B cell (primary cell): ENCODE measurements around the gene ZNF609. TPM values are rescaled to one million over a fixed set of nuclear protein-coding genes. Genes with fewer than 3 reads are reported as not detected.

Experiments used
- ATAC-seq: fragments of 200-7000 bp; cut with Tn5 transposase; one replicate; pipeline ENCODE4 v1.10.0; 2021; ENCODE audit warnings: low read depth, mild to moderate bottlenecking, moderate number of reproducible peaks, moderate library complexity
- CTCF ChIA-PET: fragments of 350-600 bp; sonication (Branson Sonifier 250); formaldehyde crosslinking; loops from one replicate; lab custom pipeline; 2021; ENCODE audit warnings: antibody characterized with exemption, inconsistent platforms; lab: Charles Lee
- POLR2A ChIA-PET: fragments of 350-600 bp; sonication (Branson Sonifier 250); formaldehyde crosslinking; loops from one replicate; lab custom pipeline; 2021; ENCODE audit warnings: antibody characterized with exemption; lab: Charles Lee
- DNase-seq: peaks from one replicate; pipeline ENCODE4 v3.0.0; 2013
- H2AFZ ChIP-seq: 2 replicates; pipeline ENCODE4 v1.6.1; 2012; ENCODE audit warnings: mild to moderate bottlenecking, low read depth, low read length; ENCODE audit not compliant: insufficient read depth, poor library complexity, severe bottlenecking
- H3K27ac ChIP-seq, 2 donors: 1 replicate in 1 of 2; 2 replicates in 1 of 2; pipeline ENCODE4 v1.5.1; 2012 to 2013; ENCODE audit warnings: low read length in 2 of 2, mild to moderate bottlenecking in 2 of 2, moderate library complexity in 1 of 2
- H3K27me3 ChIP-seq, 4 experiments: fragments of 200-600 bp in 1 of 4; sonication (generic) in 1 of 4; replicated peaks in 1 of 4; 1 replicate in 2 of 4; 2 replicates in 2 of 4; pipeline versions ENCODE4 v1.6.1 to v1.7.0; 2013 to 2016; ENCODE audit warnings: low read length in 3 of 4, mild to moderate bottlenecking in 2 of 4, mixed read lengths in 1 of 4, moderate library complexity in 1 of 4; ENCODE audit not compliant: insufficient read depth in 4 of 4, control insufficient read depth in 3 of 4; ENCODE audit errors: control extremely low read depth in 1 of 4
- H3K36me3 ChIP-seq, 2 experiments: replicated peaks in 1 of 2; 1 replicate in 1 of 2; 2 replicates in 1 of 2; pipeline versions ENCODE4 v1.6.1 to v1.7.1; 2013; ENCODE audit warnings: low read length in 1 of 2; ENCODE audit not compliant: insufficient read depth in 2 of 2, control insufficient read depth in 1 of 2; ENCODE audit errors: control extremely low read depth in 1 of 2, extremely low read depth in 1 of 2
- H3K4me1 ChIP-seq, 2 donors: fragments of 200-600 bp in 1 of 2; sonication (generic) in 1 of 2; 1 replicate in 1 of 2; 2 replicates in 1 of 2; pipeline versions ENCODE4 v1.5.1 to v1.6.1; 2013 to 2017; ENCODE audit warnings: low read length in 2 of 2; ENCODE audit not compliant: control insufficient read depth in 2 of 2, insufficient read depth in 2 of 2
- H3K4me2 ChIP-seq: replicated peaks from 2 replicates; pipeline ENCODE3; 2012; ENCODE audit warnings: mild to moderate bottlenecking, low read depth, low read length; ENCODE audit not compliant: poor library complexity, severe bottlenecking
- H3K4me3 ChIP-seq, 5 experiments: fragments of 200-600 bp in 1 of 5; sonication (generic) in 1 of 5; 1 replicate in 3 of 5; 2 replicates in 2 of 5; pipeline versions ENCODE4 v1.5.1 to v1.7.0; 2011 to 2016; ENCODE audit warnings: low read length in 4 of 5, mild to moderate bottlenecking in 4 of 5, low read depth in 2 of 5, control low read depth in 1 of 5, moderate library complexity in 1 of 5; ENCODE audit not compliant: insufficient read depth in 1 of 5; ENCODE audit errors: control extremely low read depth in 1 of 5, extremely low read depth in 1 of 5
- H3K79me2 ChIP-seq: fragments of 200-600 bp; sonication (generic); one replicate; pipeline ENCODE4 v1.6.0; 2016; ENCODE audit warnings: low read length; ENCODE audit not compliant: control insufficient read depth, insufficient read depth
- H3K9ac ChIP-seq: fragments of 200-600 bp; sonication (generic); 2 replicates; pipeline ENCODE4 v1.6.1; 2017; ENCODE audit warnings: mild to moderate bottlenecking, low read length, moderate library complexity
- H3K9me3 ChIP-seq, 3 donors: one replicate each; pipeline versions ENCODE4 v1.6.1 to v1.7.1; 2013; ENCODE audit warnings: low read length in 2 of 3; ENCODE audit not compliant: control insufficient read depth in 2 of 3, insufficient read depth in 1 of 3; ENCODE audit errors: control extremely low read depth in 1 of 3
- H4K20me1 ChIP-seq: 2 replicates; pipeline ENCODE4 v1.6.0; 2012; ENCODE audit warnings: mild to moderate bottlenecking, low read length; ENCODE audit not compliant: insufficient read depth, control insufficient read depth, poor library complexity, severe bottlenecking
- H3K27ac Mint-ChIP-seq: one replicate; pipeline ENCODE4 v1.8.0; 2021; ENCODE audit warnings: mixed read lengths
- H3K27me3 Mint-ChIP-seq: one replicate; pipeline ENCODE4 v1.8.0; 2021; ENCODE audit warnings: mixed read lengths
- H3K4me1 Mint-ChIP-seq: one replicate; pipeline ENCODE4 v1.8.0; 2021; ENCODE audit warnings: mixed read lengths
- H3K4me3 Mint-ChIP-seq: one replicate; pipeline ENCODE4 v1.8.0; 2021; ENCODE audit warnings: mixed read lengths
- H3K9me3 Mint-ChIP-seq: one replicate; pipeline ENCODE4 v1.8.0; 2022; ENCODE audit warnings: mixed read lengths; ENCODE audit not compliant: insufficient read depth
- CTCF ChIP-seq: fragments of 200-600 bp; IDR thresholded peaks from one replicate; pipeline ENCODE4 v1.8.0; 2022; ENCODE audit warnings: antibody characterized with exemption, mild to moderate bottlenecking
- EZH2 ChIP-seq: IDR thresholded peaks from 2 replicates; pipeline ENCODE4 v1.6.1; 2012; ENCODE audit warnings: borderline replicate concordance, low read depth, mild to moderate bottlenecking, moderate library complexity, low read length; ENCODE audit not compliant: insufficient read depth, poor library complexity, severe bottlenecking
- WGBS: methylation state at CpG from one replicate; pipeline ENCODE4 v1.1.5; 2013; ENCODE audit warnings: missing lambda C conversion rate; ENCODE audit not compliant: insufficient coverage; 5-methylcytosine and 5-hydroxymethylcytosine counted together
- intact Hi-C: fragments of 100-400 bp; cut with micrococcal nuclease; formaldehyde crosslinking; loops from one replicate; pipeline ENCODE4 v1.10.0; 2022
- polyA plus RNA-seq: library from polyadenylated mRNA; depleted of rRNA; stranded (reverse); fragments of >200 nt; gene quantifications from 2 replicates; pipeline ENCODE4 v1.2.3, GENCODE V29; 2012
- total RNA-seq, 2 donors: library from RNA; stranded (reverse); fragments of 120-200 nt in 1 of 2; gene quantifications; 1 replicate in 1 of 2; 2 replicates in 1 of 2; pipeline versions ENCODE4 v1.2.3 to v1.2.4, GENCODE V29; 2013 to 2022

Gene ZNF609
- total and polyA plus RNA-seq, 2 donors (not counting 1 experiment from before 2014, with no cell fraction given) = 5.8 to 32.9 TPM

GRCh38 chr15:64623347-64623996 is 163.1 kb downstream of the ZNF609 start:
- intact Hi-C loops = loop anchor here (2.0 kb wide), 1 partner anchor 15 kb away; no protein-coding TSS in a partner anchor
- H3K27ac ChIP-seq = peak overlapping the region in 1 of 2 donors; percentile 79
- ATAC-seq = no peak
- no peak for DNase-seq
- H3K4me3 ChIP-seq = no peak overlapping the region
- H3K4me1 ChIP-seq = peaks cover 39 to 45% of the 10 kb centered on the region in 2 donors
- H3K4me1 Mint-ChIP-seq = peaks cover 48% of the 10 kb centered on the region
- H3K9ac ChIP-seq = peak overlapping the region; percentile 2
- H3K9me3 ChIP-seq = no peaks in the 10 kb centered on the region
- H3K4me3 Mint-ChIP-seq = peak overlapping the region; percentile 2
- peaks cover 18% of the 10 kb centered on the region for H3K79me2 ChIP-seq
- ChIA-PET CTCF (no interaction called here), POLR2A (interaction anchor here (0.6 kb wide), 1 partner anchor 399 kb away, joined by 4 read pairs; no protein-coding TSS in a partner anchor)
- no peaks in the 10 kb centered on the region for H3K27me3 ChIP-seq
- H2AFZ ChIP-seq = no peak overlapping the region
- TF ChIP-seq EZH2 = no peak
- TF ChIP-seq CTCF = no peak
- no peaks in the 10 kb centered on the region for H3K27me3 Mint-ChIP-seq
- H3K36me3 ChIP-seq = peaks cover 3 to 6% of the 10 kb centered on the region in 2 experiments
- peak overlapping the region; percentile 55 for H3K27ac Mint-ChIP-seq
- 17% methylated on average over 1 of the region's 2 CpGs for WGBS
- peak overlapping the region; percentile 58 for H3K4me2 ChIP-seq
- H3K9me3 Mint-ChIP-seq = no peaks in the 10 kb centered on the region
- no peaks in the 10 kb centered on the region for H4K20me1 ChIP-seq

- Histone ChIP-seq H3K4me2 (peak overlapping the region; percentile 58), H3K9me3 (no peaks in the 10 kb centered on the region), H3K79me2 (peaks cover 26% of the 10 kb centered on the region), H3K4me3 (no peak overlapping the region), H3K9ac (no peak overlapping the region), H3K4me1 (peaks cover 39 to 45% of the 10 kb centered on the region in 2 donors), H4K20me1 (no peaks in the 10 kb centered on the region), H3K27ac (peak overlapping the region in 1 of 2 donors; percentile 79), H3K27me3 (no peaks in the 10 kb centered on the region), H2AFZ (no peak overlapping the region), H3K36me3 (peaks cover 3 to 6% of the 10 kb centered on the region in 2 experiments)
- no peak overlapping the region for H3K4me3 Mint-ChIP-seq
- DNase-seq (no peak), ATAC-seq (no peak)
- ChIA-PET POLR2A (no interaction called here), CTCF (no interaction called here)
- H3K27me3 Mint-ChIP-seq = no peaks in the 10 kb centered on the region
- H3K27ac Mint-ChIP-seq = peak overlapping the region; percentile 39
- H3K4me1 Mint-ChIP-seq = peaks cover 43% of the 10 kb centered on the region
- TF ChIP-seq CTCF (no peak), EZH2 (no peak)
- intact Hi-C loops = no loop called here
- no CpG with 5 or more reads among the region's 2 CpGs for WGBS
- no peaks in the 10 kb centered on the region for H3K9me3 Mint-ChIP-seq
These were observed 163.9 kb downstream of the ZNF609 start for GRCh38 chr15:64624242-64624641.
